GM18907 (cell line): Measurements from ENCODE around the gene BOD1.
A peak's percentile ranks its signal among the peaks of the same experiment; 100 is the strongest.

Experiments used
- ATAC-seq: cut with Tn5 transposase; IDR thresholded peaks from one replicate; pipeline ENCODE4 v1.9.1; 2021; ENCODE audit warnings: mild to moderate bottlenecking, moderate library complexity; ENCODE audit not compliant: unreplicated experiment

The BOD1 gene

GRCh38 chr5:173581408-173582215 lies 34.8 kb downstream of the BOD1 start:
- ATAC-seq: no peak

GRCh38 chr5:173578947-173579615 lies 37.4 kb downstream of the BOD1 start:
- no peak for ATAC-seq

DNA sequence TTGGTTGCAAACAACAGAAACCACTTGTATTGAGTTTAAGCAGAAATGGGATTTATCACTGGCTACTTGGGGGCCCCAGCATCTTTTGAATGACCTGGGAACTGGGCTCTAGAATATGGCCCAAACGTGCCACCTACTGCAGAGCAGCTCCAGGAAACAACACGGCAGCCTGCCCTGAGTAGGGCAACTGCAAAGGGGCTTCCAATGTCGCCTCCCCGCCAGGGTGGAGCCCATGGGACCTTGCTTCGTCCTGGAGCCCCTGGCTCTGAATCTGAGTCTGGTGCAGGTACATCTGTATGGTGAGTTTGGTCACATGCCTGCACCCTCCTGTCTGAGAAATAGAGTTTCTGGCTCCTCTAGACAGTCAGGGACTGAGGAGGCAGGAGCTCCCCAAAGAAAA lies 38.6 kb downstream of the BOD1 start:
- no peak for ATAC-seq

- no peak for ATAC-seq
Measured at GRCh38 chr5:173577166-173577565, 39.3 kb downstream of the BOD1 start.

- ATAC-seq: no peak
Measured at GRCh38 chr5:173575985-173576384, 40.5 kb downstream of the BOD1 start.

- no peak for ATAC-seq
Measured at GRCh38 chr5:173574983-173575382, 41.5 kb downstream of the BOD1 start.

DNA sequence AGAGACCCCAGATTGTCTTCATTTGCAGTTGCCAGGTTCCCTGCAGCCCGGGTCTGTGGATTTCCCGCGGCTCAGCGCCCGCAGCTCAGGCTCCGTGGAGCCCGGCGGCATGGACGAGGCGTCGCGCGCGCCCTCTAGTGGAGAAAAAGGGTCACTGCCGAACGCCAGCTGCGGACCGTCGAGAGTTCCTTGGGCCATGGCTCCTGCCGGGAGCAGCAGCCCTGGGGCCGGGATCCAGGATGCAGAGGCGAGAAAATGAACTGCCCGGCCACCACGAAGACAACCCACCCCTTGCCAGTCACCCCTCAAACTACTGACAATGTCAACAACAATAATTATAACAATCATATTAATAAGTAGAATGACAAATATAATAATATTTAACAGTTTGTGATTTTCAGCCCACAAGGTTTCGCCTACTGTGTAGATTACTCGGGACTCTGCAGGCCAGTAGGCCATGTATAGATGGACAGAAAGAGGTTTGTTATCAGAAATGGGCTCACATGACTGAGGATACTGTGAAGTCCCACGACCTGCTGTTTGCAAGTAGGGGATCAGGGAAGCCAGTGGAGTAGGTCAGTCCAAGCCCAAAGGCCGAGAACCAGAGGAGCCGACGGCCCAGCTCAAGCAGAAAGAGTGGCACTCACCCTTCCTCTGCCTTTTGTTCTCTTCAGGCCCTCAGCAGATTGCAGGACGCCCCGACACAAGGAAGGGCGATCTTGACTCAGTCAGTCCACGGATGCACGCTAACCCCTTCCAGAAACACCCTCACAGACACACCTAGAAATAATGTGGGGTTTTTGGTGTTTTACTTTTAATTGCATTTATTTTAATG lies 43.1 kb downstream of the BOD1 start:
- peak; percentile 70 for ATAC-seq

DNA sequence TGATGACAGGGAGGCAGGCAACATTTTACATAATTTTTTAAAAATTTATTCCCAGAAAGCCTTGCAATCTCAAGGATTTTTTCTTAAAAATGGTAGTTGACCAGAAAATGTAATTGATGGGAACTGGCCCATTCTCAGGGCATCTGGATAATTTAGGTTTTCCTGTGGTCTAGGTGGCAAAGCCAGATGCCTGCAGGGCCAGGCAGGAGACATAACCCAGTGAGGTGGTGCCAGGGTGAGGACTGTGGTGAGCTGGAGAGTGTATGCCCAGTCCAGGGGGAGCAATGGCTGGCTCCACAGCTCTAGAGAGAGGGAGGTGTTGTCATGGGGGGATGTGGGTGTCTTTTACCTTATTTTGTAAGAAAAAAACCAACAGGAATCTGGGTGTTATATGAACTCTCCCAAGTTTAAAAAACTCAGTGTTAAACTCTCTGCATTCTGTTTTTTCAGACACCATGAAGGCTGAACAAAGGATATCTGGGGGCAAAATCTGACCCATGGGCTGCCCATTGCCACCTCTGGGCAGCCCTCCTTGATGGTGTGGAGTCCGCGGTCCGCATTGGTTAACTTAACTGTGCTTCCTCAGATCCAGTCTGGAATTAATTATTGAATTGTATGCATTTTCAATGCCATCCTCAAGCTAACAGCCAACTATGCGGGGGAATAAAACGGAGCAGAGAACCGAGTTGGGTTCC lies 43.9 kb downstream of the BOD1 start:
- no peak for ATAC-seq

DNA sequence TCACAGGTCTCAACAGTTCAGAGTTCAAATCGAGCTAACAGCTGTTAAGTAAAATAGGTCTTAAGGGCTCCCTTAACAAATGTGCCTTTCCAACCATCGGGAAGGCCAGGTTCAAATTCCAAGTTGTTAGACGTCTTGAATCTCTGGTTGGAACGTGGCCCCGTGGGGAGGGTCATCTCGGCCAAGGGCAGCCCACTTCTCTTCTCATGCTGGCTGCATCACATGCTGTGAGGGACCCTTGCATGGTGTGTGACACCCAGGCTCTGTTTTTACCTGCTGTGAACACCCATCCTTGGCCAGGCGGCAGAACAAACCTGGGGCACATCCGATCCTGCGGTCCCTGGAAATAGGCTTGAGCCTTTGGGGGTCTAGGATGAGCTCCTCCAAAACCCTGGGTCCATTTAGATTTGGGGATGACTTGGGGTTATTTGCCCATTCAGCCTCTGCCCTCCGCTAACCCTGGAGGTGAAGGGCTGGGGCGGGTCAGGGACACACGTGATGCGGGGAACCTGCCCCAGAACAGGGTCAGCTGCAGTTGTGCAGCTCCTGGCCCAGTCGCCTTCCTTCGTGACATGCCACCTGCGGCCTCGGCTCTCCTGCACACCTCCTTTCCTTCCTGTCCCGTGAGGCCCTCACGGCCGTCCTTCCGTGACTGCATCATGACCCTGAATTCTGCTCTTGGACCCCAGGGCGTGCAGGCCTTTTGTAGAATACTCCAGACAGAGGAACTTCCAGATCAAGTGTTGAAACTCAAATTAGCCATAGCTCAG lies 45.9 kb downstream of the BOD1 start:
- ATAC-seq: no peak

DNA sequence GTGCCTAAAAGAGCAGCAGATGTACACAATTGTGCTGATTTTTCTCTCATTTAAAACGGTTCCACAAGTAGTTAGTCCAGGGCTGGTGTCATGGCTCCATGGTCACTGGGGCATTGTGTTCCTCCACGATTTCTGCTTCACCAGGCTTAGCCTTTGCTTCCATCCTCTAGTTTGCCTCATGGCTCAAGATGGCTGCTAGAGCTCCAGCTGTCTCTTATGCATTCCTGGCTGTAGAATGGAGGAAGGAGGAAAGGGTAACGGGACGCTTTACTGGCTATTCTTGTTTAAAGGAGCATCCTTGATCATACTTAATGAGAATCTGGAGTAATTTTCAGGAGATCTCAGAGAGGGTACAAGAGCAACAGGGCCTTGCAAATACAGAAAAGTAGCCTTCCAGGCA lies 47.7 kb downstream of the BOD1 start:
- ATAC-seq: no peak

DNA sequence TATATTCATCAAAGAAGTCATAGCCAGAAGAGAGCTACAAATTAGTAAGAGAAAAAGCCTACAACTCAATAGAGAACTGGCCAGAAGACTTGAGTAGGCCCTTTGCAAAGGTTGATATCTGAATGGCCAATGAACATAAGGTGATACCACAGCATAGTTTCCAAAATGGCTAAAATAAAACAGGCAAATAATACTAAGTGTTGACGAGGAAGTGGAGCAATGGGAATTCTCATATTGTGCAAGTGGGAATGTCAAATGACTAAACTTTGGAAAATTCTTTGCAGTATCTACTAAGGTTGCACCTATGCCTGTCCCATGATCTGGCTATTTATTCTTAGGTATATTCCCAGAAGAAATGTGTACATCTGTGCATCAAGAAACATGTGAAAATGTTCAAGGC lies 48.3 kb downstream of the BOD1 start:
- no peak for ATAC-seq

GRCh38 chr5:173567548-173567947 lies 48.9 kb downstream of the BOD1 start:
- no peak for ATAC-seq

DNA sequence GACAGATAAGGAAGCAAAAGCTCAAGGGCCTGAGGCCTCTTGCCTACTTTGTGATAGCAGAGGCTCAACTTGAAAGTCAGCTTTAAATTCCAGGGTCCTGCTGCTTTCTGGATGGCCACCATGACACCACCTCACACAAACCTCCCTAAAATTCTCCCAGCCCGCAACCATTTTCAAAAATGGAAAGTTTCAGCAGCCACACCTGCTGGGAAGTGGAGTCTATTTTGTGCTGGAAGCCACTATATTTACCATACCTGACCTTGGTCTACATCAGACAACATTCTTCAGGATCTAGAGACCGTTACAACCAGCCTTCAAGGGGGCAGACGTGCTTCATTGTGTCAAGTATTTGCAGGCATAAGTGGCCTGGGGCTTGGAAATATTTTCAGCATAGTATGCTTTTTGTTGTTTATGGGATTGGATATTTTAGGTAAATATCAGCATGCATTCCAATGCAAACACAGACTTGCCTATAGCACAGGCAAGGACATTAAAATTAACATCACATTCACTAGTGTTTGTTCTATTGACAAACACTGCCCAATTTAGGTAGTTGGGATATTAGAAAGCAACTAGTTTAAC lies 50.9 kb downstream of the BOD1 start:
- ATAC-seq: no peak

DNA sequence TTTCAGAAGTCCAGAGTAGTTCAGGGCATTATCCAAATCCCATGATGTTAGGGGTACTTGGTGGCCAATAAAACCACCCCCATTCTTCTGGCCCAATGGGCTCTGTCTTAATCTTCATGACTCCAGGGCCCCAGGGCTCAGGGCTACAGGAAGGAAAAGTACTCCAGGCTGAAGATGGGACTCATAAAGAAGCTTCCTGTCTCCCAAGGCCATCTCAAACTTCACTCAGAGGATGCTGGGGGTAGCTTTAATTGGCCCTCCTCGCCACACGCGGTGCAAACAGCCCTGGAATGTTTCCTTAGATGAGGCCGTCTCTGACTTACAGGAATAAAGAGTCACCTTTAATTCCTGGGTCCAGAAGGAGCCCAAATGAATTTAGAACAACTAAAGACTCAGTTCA lies 52.3 kb downstream of the BOD1 start:
- no peak for ATAC-seq

DNA sequence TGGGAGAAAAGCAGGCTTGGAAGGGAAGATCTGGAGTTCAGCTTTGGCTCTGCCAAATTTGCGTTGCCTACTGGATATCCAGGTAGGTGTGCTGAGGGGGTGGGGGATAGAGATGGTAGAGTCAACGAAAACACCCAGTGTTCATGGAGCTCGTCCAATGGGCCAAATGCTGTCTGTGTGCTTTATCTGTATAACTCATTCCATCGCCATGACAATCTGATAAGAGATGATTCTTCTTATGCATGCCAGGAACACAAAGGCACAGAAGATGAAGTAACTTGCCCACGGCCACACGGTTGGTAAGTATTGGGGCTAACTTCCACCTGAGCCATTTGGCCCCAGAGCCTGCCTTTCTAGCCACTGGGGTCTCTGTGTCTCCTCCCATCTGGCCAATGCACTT lies 53.2 kb downstream of the BOD1 start:
- no peak for ATAC-seq

- no peak for ATAC-seq
Measured at GRCh38 chr5:173562451-173562850, 54.0 kb downstream of the BOD1 start.
